Common myeloid progenitor, CD34-positive (primary cell): Measurements from ENCODE around the gene MAP1A.

Source experiments
- CTCF ChIA-PET: fragments of 350-600 bp; sonication (Branson Sonifier 250); formaldehyde crosslinking; loops from one replicate; lab custom pipeline; 2021; ENCODE audit warnings: antibody characterized with exemption; lab: Charles Lee
- POLR2A ChIA-PET: fragments of 350-600 bp; sonication (Branson Sonifier 250); formaldehyde crosslinking; loops from one replicate; lab custom pipeline; 2021; ENCODE audit warnings: antibody characterized with exemption; lab: Charles Lee
- DNase-seq, 3 donors: peaks; one replicate each; pipeline versions ENCODE4 v3.0.0 to v3.0.0-alpha.2; 2013
- H3K27ac ChIP-seq, 2 experiments: 1 replicate in 1 of 2; 2 replicates in 1 of 2; pipeline ENCODE4 v1.7.0; 2013; ENCODE audit warnings: inconsistent platforms in 2 of 2, low read length in 2 of 2, mild to moderate bottlenecking in 2 of 2, low read depth in 1 of 2, moderate library complexity in 1 of 2; ENCODE audit not compliant: severe bottlenecking in 2 of 2, insufficient read depth in 1 of 2, poor library complexity in 1 of 2
- H3K27me3 ChIP-seq, 5 experiments: replicated peaks in 2 of 5; 1 replicate in 3 of 5; 2 replicates in 2 of 5; pipeline versions ENCODE4 v1.6.1 to v1.7.0; 2013; ENCODE audit warnings: low read length in 4 of 5, mild to moderate bottlenecking in 2 of 5, moderate library complexity in 2 of 5, inconsistent platforms in 1 of 5; ENCODE audit not compliant: insufficient read depth in 5 of 5, control insufficient read depth in 4 of 5
- H3K36me3 ChIP-seq, 4 experiments: 1 replicate in 2 of 4; 2 replicates in 2 of 4; pipeline versions ENCODE4 v1.6.1 to v1.7.0; 2013; ENCODE audit warnings: low read length in 3 of 4, control low read depth in 1 of 4, mild to moderate bottlenecking in 1 of 4; ENCODE audit not compliant: control insufficient read depth in 4 of 4, insufficient read depth in 4 of 4
- H3K4me1 ChIP-seq, 4 experiments: 1 replicate in 3 of 4; 2 replicates in 1 of 4; pipeline versions ENCODE4 v1.6.1 to v1.7.1; 2013; ENCODE audit warnings: low read length in 3 of 4, mild to moderate bottlenecking in 3 of 4, control low read depth in 1 of 4, inconsistent platforms in 1 of 4, moderate library complexity in 1 of 4; ENCODE audit not compliant: control insufficient read depth in 4 of 4, insufficient read depth in 4 of 4; ENCODE audit errors: control extremely low read depth in 1 of 4
- H3K4me3 ChIP-seq, 7 experiments: 1 replicate in 4 of 7; 2 replicates in 3 of 7; pipeline versions ENCODE4 v1.5.1 to v1.7.0; 2013; ENCODE audit warnings: mild to moderate bottlenecking in 7 of 7, low read length in 6 of 7, moderate library complexity in 6 of 7, inconsistent platforms in 2 of 7, low read depth in 2 of 7, control low read depth in 1 of 7; ENCODE audit not compliant: insufficient read depth in 4 of 7, control insufficient read depth in 1 of 7; ENCODE audit errors: extremely low read depth in 1 of 7
- H3K9me3 ChIP-seq, 5 experiments: 1 replicate in 4 of 5; 2 replicates in 1 of 5; pipeline versions ENCODE4 v1.6.1 to v1.7.1; 2013; ENCODE audit warnings: low read length in 4 of 5, mild to moderate bottlenecking in 2 of 5, inconsistent platforms in 1 of 5, low read depth in 1 of 5, moderate library complexity in 1 of 5; ENCODE audit not compliant: control insufficient read depth in 4 of 5, insufficient read depth in 2 of 5; ENCODE audit errors: control extremely low read depth in 1 of 5
- WGBS: methylation state at CpG from one replicate; pipeline ENCODE4 v1.1.5; 2013; ENCODE audit not compliant: insufficient coverage; 5-methylcytosine and 5-hydroxymethylcytosine counted together

Gene MAP1A

DNA sequence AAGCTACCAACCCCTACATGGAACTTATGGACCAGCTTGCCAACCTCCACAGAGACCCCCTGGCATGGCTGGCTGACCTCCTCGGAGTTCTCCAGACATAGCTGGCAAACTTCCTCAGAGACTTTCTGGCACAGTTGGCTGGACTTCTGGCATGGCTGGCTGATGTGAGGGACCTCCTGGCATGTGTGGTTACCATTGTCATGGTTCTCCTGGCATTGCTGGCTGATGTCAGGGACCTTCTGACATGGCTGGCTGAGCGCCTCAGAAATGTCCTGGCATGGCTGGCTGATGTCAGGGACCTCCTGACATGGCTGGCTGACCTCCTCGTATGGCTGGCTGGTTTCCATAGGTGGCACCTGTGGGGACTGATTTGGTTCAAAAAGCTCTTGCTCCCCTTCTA, 17.5 kb downstream of the MAP1A start:
- POLR2A ChIA-PET, result no interaction called here
- CTCF ChIA-PET, result no interaction called here
- no peak for DNase-seq
- Histone ChIP-seq H3K4me3 (no peak overlapping the region), H3K27ac (no peak overlapping the region), H3K36me3 (peaks cover 0 to 22% (median 11%) of the 10 kb centered on the region in 4 experiments), H3K4me1 (no peaks in the 10 kb centered on the region), H3K9me3 (no peaks in the 10 kb centered on the region), H3K27me3 (no peaks in the 10 kb centered on the region)
- WGBS, result 96% methylated on average over 3 of the region's 3 CpGs

DNA sequence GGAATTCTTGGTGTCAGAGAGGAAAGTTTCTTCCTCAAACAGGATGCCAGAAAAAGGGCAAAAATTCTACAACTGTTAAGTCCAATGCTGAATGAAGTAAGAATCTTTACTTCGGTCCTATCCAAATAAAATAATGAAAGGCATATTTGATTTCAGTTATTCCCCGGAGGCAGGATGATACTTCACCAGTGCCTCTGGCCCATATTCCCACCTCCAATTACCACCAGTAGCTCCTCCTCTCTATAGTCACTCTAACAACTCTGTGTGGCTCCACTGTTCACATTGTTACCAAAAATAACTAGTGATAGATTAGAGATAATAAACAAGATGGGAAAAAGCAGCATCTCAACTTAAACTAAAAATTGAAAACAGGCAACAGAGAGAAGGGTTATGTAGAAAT, 20.7 kb downstream of the MAP1A start:
- H3K4me1 ChIP-seq, result no peaks in the 10 kb centered on the region
- H3K4me3 ChIP-seq, result no peak overlapping the region
- POLR2A ChIA-PET, result no interaction called here
- DNase-seq, result no peak
- no peaks in the 10 kb centered on the region for H3K9me3 ChIP-seq
- CTCF ChIA-PET, result no interaction called here
- 100% methylated on average over 2 of the region's 2 CpGs for WGBS
- no peak overlapping the region for H3K27ac ChIP-seq
- H3K36me3 ChIP-seq, result peaks cover 0 to 15% (median 10%) of the 10 kb centered on the region in 4 experiments
- no peaks in the 10 kb centered on the region for H3K27me3 ChIP-seq

DNA sequence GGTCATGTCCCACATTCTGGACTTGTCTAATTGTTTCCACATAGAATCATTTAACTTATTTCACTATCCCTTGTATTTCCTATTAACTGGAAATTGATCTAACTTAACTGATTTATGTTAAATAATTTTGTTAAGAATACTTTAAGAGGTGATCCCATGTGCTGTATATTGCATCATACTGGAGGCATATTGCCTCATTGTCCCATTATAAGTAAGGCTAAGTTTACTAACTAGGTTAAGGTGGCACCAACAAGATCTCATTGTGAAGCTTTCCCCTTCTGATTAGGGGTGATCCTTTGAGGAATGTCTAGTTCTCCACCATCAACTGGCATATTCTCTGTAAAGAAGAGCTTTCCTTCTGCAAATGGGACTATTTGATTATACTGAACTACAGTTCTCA, 24.4 kb downstream of the MAP1A start:
- peaks cover 0 to 4% (median 1%) of the 10 kb centered on the region in 4 experiments for H3K36me3 ChIP-seq
- ChIA-PET POLR2A (interaction anchor here (0.6 kb wide), 1 partner anchor 14 kb away, joined by 4 read pairs; no protein-coding TSS in a partner anchor), CTCF (interaction anchor here (1.3 kb wide), 1 partner anchor 11 kb away, joined by 3 read pairs; no protein-coding TSS in a partner anchor)
- H3K4me1 ChIP-seq, result no peaks in the 10 kb centered on the region
- no peak overlapping the region for H3K4me3 ChIP-seq
- no peaks in the 10 kb centered on the region for H3K27me3 ChIP-seq
- H3K9me3 ChIP-seq, result peaks cover 0 to 5% (median 0%) of the 10 kb centered on the region in 5 experiments
- no peak overlapping the region for H3K27ac ChIP-seq
- no peak for DNase-seq

DNA sequence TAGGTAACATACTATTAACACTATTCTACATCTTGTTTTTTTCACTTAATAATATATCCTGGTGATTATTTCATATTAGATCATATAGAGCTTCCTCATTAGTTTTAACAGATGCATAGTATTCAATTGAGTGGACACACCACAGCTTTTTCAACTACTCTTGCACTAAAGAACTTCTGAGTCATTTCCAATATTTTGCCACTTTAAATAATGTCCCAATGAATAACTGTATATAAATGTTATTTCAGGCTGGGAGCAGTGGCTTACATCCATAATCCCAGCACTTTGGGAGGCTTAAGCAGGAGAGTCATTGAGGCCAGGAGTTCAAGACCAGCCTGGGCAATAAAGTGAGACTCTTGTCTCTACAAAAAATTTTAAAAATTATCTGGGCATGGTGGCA, 26.9 kb downstream of the MAP1A start:
- no peak overlapping the region for H3K27ac ChIP-seq
- peaks cover 0 to 5% (median 0%) of the 10 kb centered on the region in 5 experiments for H3K9me3 ChIP-seq
- ChIA-PET CTCF (no interaction called here), POLR2A (no interaction called here)
- H3K27me3 ChIP-seq, result no peaks in the 10 kb centered on the region
- H3K4me3 ChIP-seq, result no peak overlapping the region
- H3K4me1 ChIP-seq, result no peaks in the 10 kb centered on the region
- peaks cover 0 to 6% (median 3%) of the 10 kb centered on the region in 4 experiments for H3K36me3 ChIP-seq
- DNase-seq, result no peak

DNA sequence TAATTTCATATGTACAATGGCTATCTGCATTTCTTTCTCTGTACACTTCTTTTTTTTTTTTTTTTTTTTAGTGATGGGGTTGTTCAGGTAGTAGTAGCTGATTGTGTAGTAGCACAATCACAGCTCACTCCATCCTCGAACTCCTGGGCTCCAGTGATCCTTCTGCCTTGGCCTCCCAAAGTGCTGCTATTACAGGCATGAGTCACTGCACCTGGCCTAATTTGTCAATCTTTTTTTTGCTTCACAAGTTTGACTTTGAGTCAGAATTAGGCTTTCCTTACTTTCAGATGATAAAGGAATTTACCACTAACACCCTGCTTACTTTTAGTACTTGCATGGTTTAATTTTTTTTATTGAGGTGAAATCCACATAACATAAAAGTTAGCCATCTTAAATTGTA, 28.0 kb downstream of the MAP1A start:
- peaks cover 0 to 6% (median 2%) of the 10 kb centered on the region in 4 experiments for H3K36me3 ChIP-seq
- H3K9me3 ChIP-seq, result peaks cover 0 to 5% (median 0%) of the 10 kb centered on the region in 5 experiments
- no peaks in the 10 kb centered on the region for H3K4me1 ChIP-seq
- ChIA-PET CTCF (no interaction called here), POLR2A (no interaction called here)
- no CpG with 5 or more reads among the region's 1 CpG for WGBS
- no peaks in the 10 kb centered on the region for H3K27me3 ChIP-seq
- no peak overlapping the region for H3K4me3 ChIP-seq
- no peak for DNase-seq
- no peak overlapping the region for H3K27ac ChIP-seq

DNA sequence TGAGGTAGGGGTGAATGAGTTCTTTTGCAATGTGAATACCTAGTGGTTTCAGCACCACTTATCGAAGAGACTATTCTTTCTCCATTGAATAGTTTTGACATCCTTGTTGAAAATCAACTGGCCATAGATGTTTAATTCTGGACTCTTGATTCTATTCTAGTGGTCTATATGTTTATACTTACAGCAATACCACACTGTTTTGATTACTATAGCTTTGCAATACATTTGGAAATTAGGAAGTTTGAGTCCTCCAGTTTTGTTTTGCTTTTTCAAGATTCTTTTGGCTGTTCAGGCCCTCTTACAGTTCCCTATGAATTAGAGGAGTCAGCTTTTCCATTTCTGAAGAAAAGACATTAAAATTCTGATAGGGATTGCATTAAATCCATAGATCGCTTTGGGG, 30.1 kb downstream of the MAP1A start:
- POLR2A ChIA-PET, result no interaction called here
- CTCF ChIA-PET, result interaction anchor here (0.7 kb wide), 1 partner anchor 12 kb away, joined by 3 read pairs; no protein-coding TSS in a partner anchor
- Histone ChIP-seq H3K27me3 (no peaks in the 10 kb centered on the region), H3K4me3 (no peak overlapping the region), H3K4me1 (no peaks in the 10 kb centered on the region), H3K9me3 (peaks cover 0 to 5% (median 0%) of the 10 kb centered on the region in 5 experiments), H3K36me3 (peaks cover 0 to 6% (median 3%) of the 10 kb centered on the region in 4 experiments), H3K27ac (no peak overlapping the region)
- DNase-seq, result no peak
- WGBS, result no CpG with 5 or more reads among the region's 2 CpGs

DNA sequence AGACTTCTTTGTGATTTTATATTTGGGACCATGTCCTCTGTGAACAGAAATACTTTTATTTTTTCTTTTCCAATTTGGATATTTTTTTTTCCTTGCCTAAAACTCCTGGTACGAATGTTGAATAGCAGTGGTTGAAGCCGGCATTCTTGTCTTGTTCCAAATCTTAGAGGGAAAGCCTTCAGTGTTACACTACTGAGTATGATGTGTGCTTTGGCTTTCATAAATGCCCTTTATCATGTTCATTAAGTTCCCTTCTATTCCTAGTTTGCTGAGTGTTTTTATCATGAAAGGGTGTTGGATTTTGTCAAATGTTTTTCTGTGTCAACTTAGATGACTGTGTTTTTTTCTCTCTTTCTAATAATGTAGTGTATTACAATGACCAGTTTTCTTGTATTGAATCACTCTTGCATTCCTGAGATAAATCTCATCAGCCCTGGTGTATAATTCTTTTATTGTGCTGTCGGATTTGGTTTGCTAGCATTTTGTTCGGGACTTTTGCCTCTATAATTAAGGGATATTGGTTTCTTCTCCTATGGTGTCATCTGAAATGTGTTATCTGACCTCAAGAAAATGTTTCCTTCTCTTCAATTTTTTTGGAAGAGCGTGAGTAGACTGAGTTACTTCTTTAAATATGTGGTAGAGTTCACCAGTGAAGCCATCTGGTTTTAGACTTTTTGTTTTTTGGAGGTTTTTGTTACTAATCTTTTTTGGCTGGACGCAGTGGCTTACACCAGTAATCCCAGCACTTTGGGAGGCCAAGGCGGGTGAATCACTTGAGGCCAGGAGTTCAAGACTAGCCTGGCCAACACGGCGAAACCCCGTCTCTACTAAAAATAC, 33.3 kb downstream of the MAP1A start:
- Histone ChIP-seq H3K36me3 (peaks cover 0 to 12% (median 3%) of the 10 kb centered on the region in 4 experiments), H3K4me1 (no peaks in the 10 kb centered on the region), H3K9me3 (peaks cover 0 to 2% (median 0%) of the 10 kb centered on the region in 5 experiments), H3K27me3 (no peaks in the 10 kb centered on the region), H3K4me3 (no peak overlapping the region), H3K27ac (no peak overlapping the region)
- WGBS, result 71% methylated on average over 4 of the region's 10 CpGs
- ChIA-PET POLR2A (no interaction called here), CTCF (no interaction called here)
- DNase-seq, result no peak
